K562 (cell line): ENCODE data around the gene TRPM2. TPM values are rescaled to one million over a fixed set of nuclear protein-coding genes. Genes with fewer than 3 reads are reported as not detected.

ENCODE experiments used
- ATF7 ChIP-seq: fragments of 450-650 bp; IDR thresholded peaks from 2 replicates; pipeline ENCODE4 v1.7.1; 2014; ENCODE audit warnings: mild to moderate bottlenecking, moderate library complexity
- BMI1 ChIP-seq: fragments of 150-350 bp; IDR thresholded peaks from 2 replicates; pipeline ENCODE4 v1.6.1; 2014; ENCODE audit warnings: low read length
- BRF2 ChIP-seq: IDR thresholded peaks from 3 replicates; pipeline ENCODE4 v1.6.1; 2011; ENCODE audit warnings: borderline replicate concordance, mild to moderate bottlenecking; ENCODE audit not compliant: insufficient read length, insufficient read depth
- CBX2 ChIP-seq: fragments of 200-600 bp; sonication (generic); IDR thresholded peaks from one replicate; pipeline ENCODE4 v1.6.1; 2012; ENCODE audit warnings: mild to moderate bottlenecking, low read length, inconsistent platforms; ENCODE audit not compliant: insufficient read depth, poor library complexity, severe bottlenecking
- HLTF ChIP-seq: fragments of 450-650 bp; IDR thresholded peaks from 2 replicates; pipeline ENCODE4 v1.6.1; 2016
- KDM5B ChIP-seq: fragments of 200-600 bp; sonication (generic); IDR thresholded peaks from 2 replicates; pipeline ENCODE4 v1.6.1; 2012; ENCODE audit warnings: low read depth, mild to moderate bottlenecking, moderate library complexity, low read length, control low read depth, inconsistent platforms; ENCODE audit not compliant: insufficient replicate concordance
- NFE2L1 ChIP-seq: fragments of 450-650 bp; IDR thresholded peaks from 2 replicates; pipeline ENCODE4 v1.6.1; 2016; ENCODE audit warnings: missing genetic modification characterization, low read depth, mild to moderate bottlenecking, missing compliant biosample characterization, moderate library complexity, borderline replicate concordance
- NR2F6 ChIP-seq: fragments of 450-650 bp; formaldehyde crosslinking; IDR thresholded peaks from 2 replicates; pipeline ENCODE4 v1.4.0; 2020; ENCODE audit warnings: mild to moderate bottlenecking
- RBM14 ChIP-seq: fragments of 200-400 bp; formaldehyde crosslinking; IDR thresholded peaks from 2 replicates; pipeline ENCODE4 v1.6.1; 2018; ENCODE audit warnings: low read depth, mild to moderate bottlenecking, low read length, moderate library complexity, borderline replicate concordance; ENCODE audit not compliant: insufficient read depth
- RBM17 ChIP-seq: fragments of 200-400 bp; formaldehyde crosslinking; IDR thresholded peaks from 2 replicates; pipeline ENCODE4 v1.6.1; 2017; ENCODE audit warnings: low read depth, mild to moderate bottlenecking, low read length, borderline replicate concordance
- RREB1 ChIP-seq: fragments of 250-450 bp; sonication (Bioruptor Pico); IDR thresholded peaks from 2 replicates; pipeline ENCODE4 v1.4.0; 2020
- TOE1 ChIP-seq, 2 experiments: fragments of 450-650 bp in 1 of 2; sonication (generic) in 1 of 2; formaldehyde crosslinking in 1 of 2; IDR thresholded peaks; 2 replicates each; pipeline versions ENCODE4 v1.7.1 to v1.8.0; 2016 to 2022; ENCODE audit warnings: borderline replicate concordance in 2 of 2, mild to moderate bottlenecking in 2 of 2, antibody characterized with exemption in 1 of 2, inconsistent platforms in 1 of 2, low read depth in 1 of 2, missing genetic modification reagents in 1 of 2, moderate library complexity in 1 of 2
- ZBTB12 ChIP-seq: fragments of 250-450 bp; sonication (Bioruptor Pico); IDR thresholded peaks from 2 replicates; pipeline ENCODE4 v1.4.0; 2020
- ZNF121 ChIP-seq: sonication (generic); formaldehyde crosslinking; conservative IDR thresholded peaks from 2 replicates; pipeline ENCODE4 v1.8.0; 2022; ENCODE audit warnings: missing genetic modification reagents
- ZNF583 ChIP-seq: fragments of 250-450 bp; sonication (Bioruptor Pico); IDR thresholded peaks from 2 replicates; pipeline ENCODE4 v1.4.0; 2020
- ZNF707 ChIP-seq: fragments of 250-450 bp; sonication (Bioruptor Pico); conservative IDR thresholded peaks from 2 replicates; pipeline ENCODE4 v1.8.0; 2022; ENCODE audit warnings: inconsistent platforms, mild to moderate bottlenecking, moderate library complexity
- ZNF77 ChIP-seq: fragments of 250-450 bp; sonication (Bioruptor Pico); IDR thresholded peaks from 2 replicates; pipeline ENCODE4 v1.5.0; 2020
- ZNF79 ChIP-seq: fragments of 250-450 bp; sonication (Bioruptor Pico); IDR thresholded peaks from 2 replicates; pipeline ENCODE4 v1.4.0; 2020; ENCODE audit warnings: low read depth, mild to moderate bottlenecking, moderate library complexity
- polyA plus RNA-seq, 8 experiments: library from polyadenylated mRNA; depleted of rRNA in 4 of 8; stranded (reverse) in 5 of 8; unstranded in 3 of 8; fragments of >200 nt; fragmentation: Nextera tagmentation in 2 of 8; fragmentation: Illumina TruSeq in 1 of 8; extraction: Ambion mirVana in 2 of 8; extraction: Trizol in 1 of 8; gene quantifications; 2 replicates each; pipeline versions ENCODE4 v1.2.1 to v1.2.3, GENCODE V29; 2011 to 2014; ENCODE audit warnings: inconsistent platforms in 1 of 8, missing spikeins in 1 of 8
- total RNA-seq, 7 experiments: library from RNA; depleted of rRNA in 6 of 7; stranded (reverse); fragments of >200 nt in 6 of 7; fragmentation: Illumina TruSeq in 2 of 7; extraction: Trizol in 2 of 7; gene quantifications; 2 replicates each; pipeline versions ENCODE4 v1.2.1 to v1.2.3, GENCODE V29; 2011 to 2021; ENCODE audit warnings: low replicate concordance in 1 of 7

Gene TRPM2
- total and polyA plus RNA-seq, 9 of the 15 experiments (the other 6 are each of a cell fraction or from before 2014, with no cell fraction given) = 0.33 to 2.1 (median 0.98) TPM; not detected in 2

- TF ChIP-seq TOE1 (IDR thresholded peaks at IDR 0.05; ENCODE audit: borderline replicate concordance) (no peak), TOE1 (CRISPR knock-in tag; IDR thresholded peaks at IDR 0.05; ENCODE audit: borderline replicate concordance, low read depth) (no peak), ZNF121 (no peak), RBM17 (no peak), KDM5B (peak; percentile 64), ZBTB12 (CRISPR knock-in tag) (peak; percentile 100), BRF2 (no peak), RBM14 (no peak), HLTF (peak; percentile 44; the same call in 1 of the 2 replicates), RREB1 (CRISPR knock-in tag) (0 out of 2 replicates have a peak, but pooled peaks have one; percentile 66), ATF7 (peak; percentile 91), NR2F6 (CRISPR knock-in tag) (no peak), NFE2L1 (tag) (no peak), CBX2 (no peak), ZNF583 (0 out of 2 replicates have a peak, but pooled peaks have one; percentile 22), ZNF79 (0 out of 2 replicates have a peak, but pooled peaks have one; percentile 30), ZNF707 (CRISPR knock-in tag) (no peak), BMI1 (no peak), ZNF77 (CRISPR knock-in tag) (no peak)
These were observed 14.2 kb upstream of the TRPM2 start, which contains the start of gene CFAP410 (continued) for GRCh38 chr21:44338971-44339910.
